IMR-90 (cell line): ENCODE data around the gene NPM1. TPM values are rescaled to one million over a fixed set of nuclear protein-coding genes. Genes with fewer than 3 reads are reported as not detected.

Source experiments
- ATAC-seq: fragments of 200-7000 bp; cut with Tn5 transposase; 2 replicates; pipeline ENCODE4 v1.9.1; 2020; ENCODE audit warnings: low read depth, mild to moderate bottlenecking, moderate library complexity
- BruUV-seq: library from RNA; stranded (reverse); fragments of 400-500 nt; replicated peaks from 2 replicates; lab custom pipeline; 2021; lab: Mats Ljungman, UMichigan
- CTCF ChIA-PET: fragments of 300-600 bp; formaldehyde crosslinking; extraction: SDS; loops from one replicate; lab custom pipeline; 2021; ENCODE audit warnings: antibody characterized with exemption; lab: Yijun Ruan, JAX
- POLR2A ChIA-PET: fragments of 300-600 bp; sonication (Branson Sonifier 250); formaldehyde crosslinking; loops from one replicate; lab custom pipeline; 2022; ENCODE audit warnings: antibody characterized with exemption; ENCODE audit not compliant: unreplicated experiment; lab: Charles Lee
- DNase-seq: peaks from one replicate; pipeline ENCODE4 v3.0.0; 2013
- H2AFZ ChIP-seq: replicated peaks from 2 replicates; pipeline ENCODE3; 2013; ENCODE audit warnings: low read length, mild to moderate bottlenecking; ENCODE audit not compliant: poor library complexity
- H2AK5ac ChIP-seq: 2 replicates; pipeline ENCODE4 v1.6.1; 2013; ENCODE audit warnings: low read depth, low read length, inconsistent platforms
- H2AK9ac ChIP-seq: replicated peaks from 2 replicates; pipeline ENCODE3; 2013; ENCODE audit warnings: mild to moderate bottlenecking, low read depth, low read length, moderate library complexity; ENCODE audit not compliant: poor library complexity
- H2BK120ac ChIP-seq: 2 replicates; pipeline ENCODE4 v1.6.1; 2013; ENCODE audit warnings: low read depth, low read length, inconsistent platforms
- H2BK15ac ChIP-seq: 3 replicates; pipeline ENCODE4 v1.6.1; 2013; ENCODE audit warnings: low read depth, low read length, inconsistent platforms
- H2BK20ac ChIP-seq: 2 replicates; pipeline ENCODE4 v1.6.1; 2013; ENCODE audit warnings: low read depth, mild to moderate bottlenecking, inconsistent platforms, low read length, moderate library complexity
- H2BK5ac ChIP-seq: 2 replicates; pipeline ENCODE4 v1.6.1; 2013; ENCODE audit warnings: mild to moderate bottlenecking, low read depth, low read length, inconsistent platforms; ENCODE audit not compliant: poor library complexity, severe bottlenecking
- H3K14ac ChIP-seq: replicated peaks from 2 replicates; pipeline ENCODE4 v1.6.1; 2013; ENCODE audit warnings: low read depth, low read length, inconsistent platforms
- H3K18ac ChIP-seq: 2 replicates; pipeline ENCODE4 v1.6.1; 2013; ENCODE audit warnings: low read depth, low read length, control low read depth
- H3K23ac ChIP-seq: 2 replicates; pipeline ENCODE4 v1.6.1; 2013; ENCODE audit warnings: low read depth, low read length, inconsistent platforms
- H3K27ac ChIP-seq: 2 replicates; pipeline ENCODE4 v1.5.1; 2013; ENCODE audit warnings: mild to moderate bottlenecking, control low read depth, low read length; ENCODE audit not compliant: insufficient read depth
- H3K27me3 ChIP-seq: 2 replicates; pipeline ENCODE4 v1.6.1; 2013; ENCODE audit warnings: low read length; ENCODE audit not compliant: control insufficient read depth, insufficient read depth
- H3K36me3 ChIP-seq: 2 replicates; pipeline ENCODE4 v1.6.1; 2013; ENCODE audit warnings: low read length, mixed read lengths; ENCODE audit not compliant: control insufficient read depth, insufficient read depth
- H3K4ac ChIP-seq: 2 replicates; pipeline ENCODE4 v1.6.1; 2013; ENCODE audit warnings: low read depth, low read length, inconsistent platforms
- H3K4me1 ChIP-seq: 2 replicates; pipeline ENCODE4 v1.6.1; 2013; ENCODE audit warnings: low read length, mixed read lengths; ENCODE audit not compliant: control insufficient read depth, insufficient read depth
- H3K4me2 ChIP-seq: 2 replicates; pipeline ENCODE4 v1.6.1; 2013; ENCODE audit warnings: low read depth, mild to moderate bottlenecking, control low read depth, low read length, moderate library complexity
- H3K4me3 ChIP-seq: 2 replicates; pipeline ENCODE4 v1.5.1; 2013; ENCODE audit warnings: low read depth, mild to moderate bottlenecking, control low read depth, low read length, moderate library complexity; ENCODE audit not compliant: insufficient read depth
- H3K56ac ChIP-seq: 2 replicates; pipeline ENCODE4 v1.6.1; 2013; ENCODE audit warnings: low read length, inconsistent platforms; ENCODE audit not compliant: insufficient read depth; ENCODE audit errors: extremely low read depth
- H3K79me1 ChIP-seq, 2 experiments: 2 replicates each; pipeline ENCODE4 v1.6.1; 2013; ENCODE audit warnings: low read length in 2 of 2, inconsistent platforms in 1 of 2, low read depth in 1 of 2
- H3K9ac ChIP-seq: 2 replicates; pipeline ENCODE4 v1.6.1; 2013; ENCODE audit warnings: low read depth, low read length, control low read depth
- H3K9me1 ChIP-seq: 2 replicates; pipeline ENCODE4 v1.6.1; 2013; ENCODE audit warnings: low read length, inconsistent platforms; ENCODE audit not compliant: insufficient read depth
- H3K9me3 ChIP-seq: 2 replicates; pipeline ENCODE4 v1.6.1; 2013; ENCODE audit warnings: low read length; ENCODE audit not compliant: control insufficient read depth, insufficient read depth
- H4K20me1 ChIP-seq: 2 replicates; pipeline ENCODE4 v1.6.1; 2013; ENCODE audit warnings: low read length, inconsistent platforms; ENCODE audit not compliant: insufficient read depth
- H4K5ac ChIP-seq: 2 replicates; pipeline ENCODE4 v1.6.1; 2013; ENCODE audit warnings: mild to moderate bottlenecking, low read depth, low read length, control low read depth
- H4K8ac ChIP-seq, 2 experiments: 2 replicates each; pipeline ENCODE4 v1.6.1; 2013; ENCODE audit warnings: low read depth in 2 of 2, low read length in 2 of 2, control low read depth in 1 of 2, inconsistent platforms in 1 of 2
- H4K91ac ChIP-seq: 2 replicates; pipeline ENCODE4 v1.6.1; 2013; ENCODE audit warnings: low read depth, low read length, inconsistent platforms; ENCODE audit not compliant: insufficient read depth
- BHLHE40 ChIP-seq: fragments of 150-350 bp; IDR thresholded peaks from 2 replicates; pipeline ENCODE4 v1.6.1; 2016; ENCODE audit warnings: mild to moderate bottlenecking, low read depth, low read length
- CTCF ChIP-seq: conservative IDR thresholded peaks from 2 replicates; pipeline ENCODE4 v1.5.1; 2012; ENCODE audit warnings: mild to moderate bottlenecking, low read depth, low read length, improper control_type of control experiment
- MAZ ChIP-seq: IDR thresholded peaks from 2 replicates; pipeline ENCODE4 v1.6.1; 2012; ENCODE audit warnings: low read depth, mild to moderate bottlenecking, low read length, improper control_type of control experiment, moderate library complexity, borderline replicate concordance
- POLR2A ChIP-seq: IDR thresholded peaks from 2 replicates; pipeline ENCODE4 v1.6.1; 2012; ENCODE audit warnings: mild to moderate bottlenecking, low read depth, low read length
- RCOR1 ChIP-seq: IDR thresholded peaks from 2 replicates; pipeline ENCODE4 v1.6.1; 2012; ENCODE audit warnings: mild to moderate bottlenecking, low read length, improper control_type of control experiment; ENCODE audit not compliant: insufficient replicate concordance
- WGBS, 2 experiments: methylation state at CpG; one replicate each; pipeline versions ENCODE4 v1.1.5 to v1.1.7; 2013; ENCODE audit warnings: missing lambda C conversion rate in 2 of 2; ENCODE audit not compliant: insufficient read length in 1 of 2; ENCODE audit errors: extremely low coverage in 2 of 2; 5-methylcytosine and 5-hydroxymethylcytosine counted together
- dilution Hi-C: fragments of 300-500 bp; cut with HindIII; formaldehyde crosslinking; loops from one replicate; pipeline ENCODE4 v1.14.3; 2018; ENCODE audit warnings: low sequenced_read_pairs; ENCODE audit not compliant: unreplicated experiment
- in situ Hi-C: fragments of 300-500 bp; cut with MboI; formaldehyde crosslinking; loops from 3 replicates; pipeline ENCODE4 v1.14.3; 2019; ENCODE audit warnings: low sequenced_read_pairs, inconsistent platforms, mixed read lengths
- intact Hi-C: fragments of 100-400 bp; cut with micrococcal nuclease; formaldehyde crosslinking; loops from 2 replicates; pipeline ENCODE4 v1.10.0; 2022
- polyA plus RNA-seq, 3 experiments: library from polyadenylated mRNA; depleted of rRNA; stranded (reverse); fragments of >200 nt; gene quantifications; 2 replicates each; pipeline ENCODE4 v1.2.3, GENCODE V29; 2012; ENCODE audit warnings: low replicate concordance in 1 of 3
- total RNA-seq: library from RNA; depleted of rRNA; stranded (reverse); fragments of >200 nt; gene quantifications from 2 replicates; pipeline ENCODE4 v1.2.3, GENCODE V29; 2012

The NPM1 gene
- total and polyA plus RNA-seq, 2 of the 4 experiments (the other 2 are of a cell fraction) = 856 to 929 TPM

- Histone ChIP-seq H3K18ac (no peak overlapping the region), H3K36me3 (peaks cover 62% of the 10 kb centered on the region), H3K4ac (no peak overlapping the region), H3K27ac (no peak overlapping the region), H4K20me1 (peaks cover 95% of the 10 kb centered on the region), H3K9me3 (no peaks in the 10 kb centered on the region), H3K56ac (no peak overlapping the region), H3K9ac (no peak overlapping the region), H3K4me1 (no peaks in the 10 kb centered on the region), H4K8ac (no peak overlapping the region), H4K91ac (no peak overlapping the region), H2AFZ (no peak overlapping the region), H2BK5ac (no peak overlapping the region), H2AK5ac (no peak overlapping the region), H3K23ac (no peak overlapping the region), H3K4me3 (no peak overlapping the region), H3K4me2 (no peak overlapping the region), H3K27me3 (no peaks in the 10 kb centered on the region), H3K79me1 (peaks cover 7 to 47% of the 10 kb centered on the region in 2 experiments), H2BK120ac (no peak overlapping the region), H2BK20ac (no peak overlapping the region), H4K5ac (no peak overlapping the region), H3K14ac (no peak overlapping the region), H2BK15ac (no peak overlapping the region), H3K9me1 (0 out of 2 replicates have a peak, but pooled peaks cover 2% of the 10 kb centered on the region), H2AK9ac (no peak overlapping the region)
- dilution Hi-C loops = no loop called here
- ATAC-seq = no peak
- POLR2A ChIA-PET = no interaction called here
- no TSS peak for BruUV-seq
- TF ChIP-seq RCOR1 (no peak), MAZ (no peak), BHLHE40 (no peak), CTCF (no peak), POLR2A (no peak)
- no peak for DNase-seq
- intact Hi-C loops = no loop called here
- in situ Hi-C loops = no loop called here
- WGBS, 2 experiments = no CpG with 5 or more reads among the region's 2 CpGs
- CTCF ChIA-PET = no interaction called here
These were observed 9.5 kb downstream of the NPM1 start for GRCh38 chr5:171397190-171397589.
